GM19324 (cell line): ENCODE measurements around the gene MDM4.

Experiments
- ATAC-seq: cut with Tn5 transposase; IDR thresholded peaks from one replicate; pipeline ENCODE4 v1.9.1; 2021; ENCODE audit warnings: mild to moderate bottlenecking, moderate library complexity; ENCODE audit not compliant: unreplicated experiment, low FRiP score

The MDM4 gene

DNA sequence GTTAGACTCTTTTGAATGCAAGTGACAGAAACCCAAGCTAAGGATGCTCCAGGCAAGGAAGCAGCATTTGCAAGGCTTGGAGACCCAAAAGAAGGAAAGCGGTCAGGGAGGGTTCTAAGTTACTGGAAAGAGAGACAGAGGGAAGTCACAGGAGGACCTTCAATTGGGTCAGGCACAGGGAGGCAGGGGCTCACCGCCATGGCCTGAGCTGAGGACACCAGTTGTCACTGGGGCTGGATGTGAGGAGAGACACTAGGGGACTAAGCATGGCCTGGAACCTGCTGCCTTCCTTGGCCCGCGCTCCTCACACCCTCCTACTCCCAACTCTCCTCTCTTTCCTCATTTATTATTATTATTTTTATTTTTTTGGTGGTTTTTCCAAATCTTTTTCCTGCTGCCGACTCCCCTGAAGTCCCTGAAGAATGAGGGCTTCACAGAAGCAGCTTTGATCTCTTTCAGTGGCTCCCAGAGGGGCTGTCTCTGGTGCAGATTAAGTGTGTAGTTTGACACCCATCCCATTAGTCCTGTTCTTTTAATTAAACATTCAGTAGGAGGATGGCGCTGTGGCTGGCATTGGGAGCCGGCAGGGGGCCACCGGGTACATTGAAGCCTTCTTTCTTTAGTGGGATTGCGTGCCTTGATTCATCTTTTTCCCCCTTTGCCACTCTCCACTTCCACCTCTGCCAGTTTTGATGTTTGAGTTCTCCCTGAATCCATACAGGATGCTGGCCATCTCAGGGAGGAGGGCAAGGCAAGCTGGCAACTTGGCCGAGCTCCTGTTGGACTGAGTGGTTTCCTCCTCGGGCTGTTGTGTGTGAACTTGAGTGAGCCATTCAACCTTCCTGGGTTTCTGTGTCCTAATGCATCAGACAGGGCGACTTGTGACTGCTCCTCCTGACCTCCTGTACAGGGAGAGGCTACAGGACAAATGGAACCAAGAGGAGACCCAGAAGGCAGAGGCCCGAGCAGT is 59.3 kb downstream of the MDM4 start:
- no peak for ATAC-seq

DNA sequence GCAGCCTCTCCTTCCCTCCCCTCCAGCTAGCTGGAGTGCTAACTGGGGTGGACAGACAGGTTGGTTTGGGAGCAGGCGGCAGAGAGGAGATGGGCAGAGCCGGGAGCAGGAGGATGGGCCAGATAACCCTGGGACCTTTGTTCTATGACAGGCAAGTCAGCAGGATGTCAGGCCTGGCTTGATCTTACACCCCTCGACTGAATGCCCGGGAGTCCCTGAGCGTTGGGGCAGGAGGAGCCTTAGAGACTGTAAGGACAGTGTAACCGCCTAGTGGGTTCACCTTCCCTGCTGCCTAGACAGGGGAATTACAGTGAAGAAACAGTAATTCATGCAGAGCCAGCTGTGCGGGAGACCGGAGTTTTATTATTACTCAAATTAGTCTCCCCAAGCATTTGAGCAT is 60.2 kb downstream of the MDM4 start:
- no peak for ATAC-seq

DNA sequence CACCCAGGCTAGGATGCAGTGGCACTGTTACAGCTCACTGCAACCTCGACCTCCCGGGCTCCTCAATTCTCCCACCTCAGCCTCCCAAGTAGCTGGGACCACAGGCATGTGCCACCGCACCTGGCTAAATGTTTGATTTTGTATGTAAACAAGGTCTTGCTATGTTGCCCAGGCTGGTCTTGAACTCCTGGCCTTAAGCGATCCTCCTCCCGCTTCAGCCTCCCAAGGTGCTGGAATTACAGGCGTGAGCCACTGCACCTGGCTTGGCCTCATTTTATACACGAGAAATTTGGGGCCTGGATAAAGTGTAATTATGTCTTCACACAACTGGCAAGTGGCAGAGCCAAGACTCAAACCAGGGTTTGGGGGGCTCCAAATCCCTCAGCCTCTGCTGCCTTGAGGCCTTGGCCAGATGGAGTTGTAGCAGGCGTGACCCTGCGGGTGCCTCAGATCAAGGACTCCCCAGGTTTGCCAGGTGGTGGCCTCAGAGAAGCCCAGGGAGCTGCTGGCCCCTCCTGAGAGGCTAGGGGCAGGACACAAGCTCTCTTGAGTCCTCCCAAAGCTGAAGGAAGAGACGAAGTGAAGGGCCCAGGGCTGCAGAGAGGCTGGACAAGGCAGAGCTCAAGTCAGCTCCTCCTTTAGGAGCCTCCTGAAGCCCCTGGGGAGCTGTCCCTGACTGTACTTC is 61.7 kb downstream of the MDM4 start:
- no peak for ATAC-seq

DNA sequence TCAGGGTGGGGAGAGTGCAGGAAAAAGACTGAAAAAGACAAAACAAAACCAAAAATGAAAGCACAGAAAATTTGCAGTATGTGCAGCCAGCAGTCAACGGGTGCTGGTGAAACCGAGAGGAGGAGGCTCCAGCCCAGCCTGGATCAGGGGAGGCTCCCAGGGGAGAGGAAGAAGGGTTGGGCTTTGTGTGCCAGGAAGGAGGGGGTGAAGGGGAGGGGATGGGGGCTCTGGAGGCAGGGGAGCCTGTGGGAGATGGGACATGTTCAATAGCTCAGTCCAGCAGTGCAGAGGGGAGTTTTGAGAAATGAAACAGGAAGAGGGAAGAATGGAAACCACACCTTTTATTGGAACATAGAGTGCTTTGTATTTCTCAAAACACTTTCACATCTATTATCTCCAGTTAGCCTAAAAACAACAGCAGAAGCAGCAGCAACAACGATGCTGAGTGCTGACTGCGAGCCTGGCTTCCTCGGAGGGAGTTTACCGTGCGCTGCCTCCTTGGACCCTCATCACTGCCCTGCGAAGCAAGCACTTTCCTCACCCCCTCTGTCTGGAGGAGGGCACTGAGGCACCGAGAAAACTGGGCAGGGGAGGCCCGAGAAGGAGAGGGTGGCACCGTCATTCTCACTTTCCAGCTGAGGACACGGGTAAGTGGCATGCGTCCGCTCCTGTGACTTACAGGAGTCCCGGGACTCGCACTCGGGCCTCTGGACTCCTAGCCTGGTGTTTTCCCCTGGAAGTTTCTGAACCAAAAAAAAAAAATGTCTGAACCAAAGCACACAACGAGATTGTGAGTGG is 62.9 kb downstream of the MDM4 start:
- ATAC-seq = peak; percentile 71

DNA sequence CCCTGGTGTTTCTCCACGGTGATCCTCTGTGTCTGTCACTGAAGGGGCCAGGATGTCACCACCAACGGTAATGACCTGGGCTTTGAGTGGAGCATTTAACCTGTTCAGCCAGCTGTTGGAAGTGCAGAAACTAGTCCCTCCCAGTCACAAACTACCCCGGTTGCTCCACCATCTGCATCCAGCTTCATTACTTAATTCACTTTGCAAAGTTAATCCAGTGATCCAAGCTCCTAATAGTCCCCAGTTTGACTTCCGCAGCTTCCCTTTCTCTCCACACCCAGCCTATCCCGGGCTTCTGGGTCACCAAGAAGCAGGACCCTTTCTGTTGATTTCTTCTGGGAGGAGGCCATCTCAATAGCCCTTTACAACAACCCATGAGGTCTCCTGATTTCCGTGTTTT is 63.5 kb downstream of the MDM4 start:
- ATAC-seq = no peak

DNA sequence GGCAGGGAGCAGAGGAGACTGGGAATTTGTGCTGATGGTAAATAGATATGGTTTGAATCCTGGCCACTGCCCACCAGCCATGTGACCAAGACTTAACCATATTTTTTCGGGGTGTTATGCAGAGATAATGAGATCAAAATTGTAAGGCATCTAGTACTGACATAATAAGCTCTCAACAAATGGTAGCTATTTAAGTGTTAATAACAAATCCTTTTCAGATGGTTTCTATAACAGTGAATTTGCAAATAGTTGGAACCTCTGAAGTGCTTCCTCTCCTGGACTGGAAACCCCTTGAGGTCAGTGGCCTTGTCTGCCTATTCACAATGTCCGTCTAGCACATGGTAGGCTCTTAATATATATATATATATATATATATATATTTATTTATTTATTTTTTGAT is 64.7 kb downstream of the MDM4 start:
- no peak for ATAC-seq

DNA sequence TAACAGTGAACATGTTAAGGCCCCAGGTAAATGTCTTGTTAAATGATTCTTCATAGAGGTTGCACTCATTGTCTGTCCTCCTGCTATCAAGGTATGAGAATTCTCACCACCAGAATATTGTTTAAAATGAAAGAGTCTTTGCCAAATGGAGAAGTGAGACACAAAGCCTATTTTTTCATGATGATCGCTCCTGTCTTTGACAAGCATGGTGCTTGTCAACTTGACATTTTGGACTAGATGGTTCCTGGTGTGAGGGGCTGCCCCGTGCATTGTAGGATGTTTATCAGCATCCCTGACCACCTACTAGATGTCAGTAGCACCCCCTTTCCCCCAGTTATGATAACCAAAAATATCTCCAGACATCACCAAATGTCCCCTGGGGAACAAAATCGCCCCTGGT is 65.6 kb downstream of the MDM4 start:
- ATAC-seq = no peak

DNA sequence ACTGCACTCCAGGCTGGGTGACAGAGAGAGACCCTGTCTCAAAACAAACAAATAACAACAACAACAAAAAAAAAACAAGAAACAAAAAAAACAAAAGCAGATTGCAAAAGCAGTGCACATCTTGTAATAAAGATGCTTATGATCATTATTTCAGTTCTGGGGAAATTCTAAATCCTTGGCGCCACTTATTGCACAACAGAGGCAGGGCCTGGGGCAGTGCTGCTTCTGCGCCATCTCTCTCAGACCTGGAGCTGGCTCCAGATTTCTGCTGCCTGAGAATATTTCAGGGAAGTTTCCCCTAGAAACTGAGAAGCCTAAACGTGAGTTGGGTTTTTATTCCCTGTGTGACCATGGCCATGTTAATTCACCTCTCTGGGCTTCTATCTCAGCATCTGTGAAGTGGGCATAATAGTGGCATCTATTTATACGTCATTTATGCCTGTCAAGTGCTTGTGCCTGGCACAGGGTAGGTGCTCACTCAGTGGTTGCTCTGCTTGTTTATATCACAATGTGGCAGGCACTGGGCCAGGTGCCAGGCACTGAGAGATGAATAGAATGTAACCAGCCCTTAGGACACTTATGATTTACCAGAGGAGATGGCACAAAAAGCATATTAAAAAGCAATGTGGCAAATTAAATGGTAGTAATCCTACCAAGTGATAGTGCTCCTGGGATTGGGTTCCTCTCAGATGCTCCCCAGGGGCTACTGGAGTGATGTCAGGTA is 67.9 kb downstream of the MDM4 start:
- no peak for ATAC-seq

DNA sequence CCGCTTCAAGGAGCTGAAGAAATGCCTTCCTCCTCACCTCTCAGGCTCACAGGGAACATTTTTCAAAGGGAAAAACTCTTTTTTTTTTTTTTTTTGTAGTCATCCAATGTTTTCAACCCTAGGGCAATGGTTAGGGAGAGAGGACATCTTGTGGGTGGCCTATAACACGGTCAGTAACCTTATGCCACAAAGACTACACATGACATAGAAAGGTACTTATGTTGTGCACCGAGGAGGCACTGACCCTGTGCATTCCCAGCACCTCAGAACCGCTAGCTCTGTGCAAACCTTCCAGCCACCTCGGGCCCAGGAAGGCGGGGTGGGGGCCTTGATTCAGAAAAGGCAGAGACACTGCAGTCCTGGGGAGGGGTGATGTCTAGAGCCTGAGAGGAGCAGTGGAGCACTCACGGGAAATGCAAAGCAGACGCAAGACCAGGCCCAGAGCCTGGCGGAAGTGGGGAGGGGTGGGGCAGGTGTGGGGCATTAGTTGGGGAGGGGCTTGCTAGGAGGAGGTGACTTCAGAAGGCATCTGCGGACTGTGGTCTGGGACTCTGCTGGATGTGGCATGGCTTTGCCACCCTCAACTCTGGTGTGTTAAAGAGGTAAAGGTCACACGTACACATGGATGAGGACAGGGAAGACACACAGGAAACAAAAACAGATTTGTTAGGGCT is 68.6 kb downstream of the MDM4 start:
- ATAC-seq = no peak

DNA sequence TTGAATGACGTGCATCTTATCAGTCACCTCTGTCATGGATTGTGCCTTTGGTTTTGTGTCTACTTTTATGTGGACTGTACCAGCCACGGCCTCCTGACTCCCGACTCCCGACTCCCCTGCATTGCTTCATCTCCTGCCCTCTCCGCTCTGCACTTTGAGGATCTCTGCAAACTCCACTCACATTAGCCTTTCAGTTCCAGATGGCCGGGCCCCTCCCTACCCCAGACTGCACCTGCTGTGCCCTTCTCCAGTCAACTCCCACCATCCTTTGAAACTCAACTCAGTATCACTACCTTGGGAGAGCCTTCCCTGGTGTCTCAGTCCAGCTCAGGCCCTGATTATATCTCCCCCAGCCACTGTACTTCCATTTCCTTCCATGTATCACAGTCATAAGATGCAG is 71.4 kb downstream of the MDM4 start:
- ATAC-seq = no peak

DNA sequence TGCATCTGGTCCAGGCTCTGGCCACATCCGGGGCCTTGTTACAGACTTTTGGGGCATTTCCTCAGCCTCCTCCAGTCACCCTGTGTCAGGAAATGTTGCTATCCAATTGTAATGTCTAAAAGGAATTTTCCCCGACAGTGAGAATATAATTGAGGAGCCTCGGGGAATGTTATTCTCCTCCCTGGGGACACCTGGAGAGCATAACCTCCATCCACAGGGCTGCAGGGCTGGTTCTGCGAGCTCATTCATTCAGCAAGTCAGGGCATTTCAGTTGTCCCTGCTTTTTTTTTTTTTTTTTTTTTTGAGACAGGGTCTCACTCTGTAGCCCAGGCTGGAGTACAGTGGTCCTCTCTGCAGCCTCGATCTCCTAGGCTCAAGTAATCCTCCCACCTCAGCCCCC is 72.6 kb downstream of the MDM4 start:
- no peak for ATAC-seq

DNA sequence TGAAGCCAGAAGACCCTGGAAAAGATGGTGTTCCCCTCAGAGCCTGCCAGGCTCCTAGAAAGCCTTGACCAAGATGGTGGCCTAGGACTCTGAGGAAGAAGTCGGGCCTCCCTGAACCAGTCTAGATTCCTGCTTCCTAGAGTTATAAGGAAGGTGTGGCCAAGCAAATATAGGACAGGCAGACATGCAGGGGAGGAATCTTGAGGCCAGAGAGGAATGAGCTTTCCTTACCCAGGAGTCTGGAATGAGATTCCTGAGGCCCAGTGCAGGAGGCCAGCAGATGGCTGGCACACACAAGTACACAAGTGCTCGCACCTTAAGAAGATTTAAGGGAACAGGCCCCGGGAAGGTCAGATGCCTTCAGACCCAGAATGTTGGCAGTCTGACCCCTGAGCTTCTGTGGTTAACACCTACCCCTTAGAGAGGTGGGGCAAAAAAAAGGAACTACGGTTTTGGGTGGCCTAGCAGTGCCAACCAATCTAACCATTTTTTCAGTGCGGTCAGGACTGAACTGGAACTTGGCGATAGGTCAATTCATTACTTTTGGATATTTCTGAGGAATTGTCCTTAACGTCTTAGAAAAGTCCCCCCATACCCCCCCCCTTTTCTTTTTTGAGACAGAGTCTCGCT is 73.3 kb downstream of the MDM4 start:
- ATAC-seq = no peak

DNA sequence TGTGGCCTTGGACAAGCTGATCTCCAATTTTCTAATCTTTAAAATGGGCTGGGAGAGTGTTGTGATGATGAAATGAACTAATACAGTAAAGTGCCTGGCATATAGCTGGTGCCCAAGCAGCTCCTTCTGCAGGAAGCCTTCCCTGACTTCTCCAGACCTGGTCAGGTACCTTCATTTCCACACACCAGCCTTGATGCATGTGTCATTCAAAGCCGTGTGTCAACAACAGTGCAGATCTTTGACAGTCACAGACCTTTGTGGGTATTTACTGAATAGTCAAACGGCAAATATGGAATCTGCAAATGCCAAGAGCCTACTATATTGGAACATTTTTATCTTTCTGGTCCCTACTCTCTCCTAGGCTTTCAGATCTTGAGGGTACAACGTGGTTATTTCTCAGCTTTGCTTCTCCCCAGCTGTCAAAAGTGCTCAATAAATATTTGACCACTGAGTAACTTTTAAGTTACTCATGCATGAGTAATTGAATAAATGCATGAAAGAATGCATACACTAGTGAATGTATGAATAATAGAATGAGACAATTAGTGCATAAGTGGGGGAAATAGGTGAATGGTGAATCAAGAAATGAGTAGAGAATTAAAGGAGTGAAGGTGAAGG is 75.4 kb downstream of the MDM4 start:
- no peak for ATAC-seq

DNA sequence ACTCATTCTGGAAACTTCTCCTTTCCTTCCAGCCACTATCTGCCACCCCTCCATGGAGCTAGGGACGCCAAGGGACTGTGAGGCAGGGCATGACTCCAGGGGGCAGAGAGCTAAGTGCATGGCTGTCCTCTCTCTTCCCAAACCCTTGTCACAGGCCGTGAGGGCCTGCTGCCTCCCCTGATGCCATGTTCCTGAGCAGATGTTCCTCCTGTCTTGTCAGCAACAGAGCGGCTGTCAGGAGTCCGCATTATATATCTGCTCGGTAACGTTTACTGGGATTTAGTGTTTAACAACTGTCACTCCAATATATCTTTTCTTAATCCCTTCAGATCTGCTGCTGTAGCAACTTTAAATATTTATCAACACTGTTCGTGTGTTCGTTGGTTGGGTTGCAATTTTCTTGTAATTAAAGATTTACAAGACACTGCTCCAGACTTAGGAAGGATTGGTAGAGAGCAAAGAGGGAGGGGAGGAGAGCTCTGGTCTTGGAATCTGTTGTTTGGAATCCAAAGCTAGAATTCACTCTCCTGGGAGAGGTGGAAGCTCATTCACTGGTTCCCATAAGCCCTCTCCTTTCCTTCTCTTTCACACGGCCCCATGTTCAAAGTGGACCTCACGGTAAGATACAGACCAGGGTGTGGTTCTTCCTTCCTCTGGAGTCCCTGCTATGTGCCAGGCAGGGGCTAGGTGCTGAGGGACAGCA is 76.2 kb downstream of the MDM4 start:
- ATAC-seq = no peak

DNA sequence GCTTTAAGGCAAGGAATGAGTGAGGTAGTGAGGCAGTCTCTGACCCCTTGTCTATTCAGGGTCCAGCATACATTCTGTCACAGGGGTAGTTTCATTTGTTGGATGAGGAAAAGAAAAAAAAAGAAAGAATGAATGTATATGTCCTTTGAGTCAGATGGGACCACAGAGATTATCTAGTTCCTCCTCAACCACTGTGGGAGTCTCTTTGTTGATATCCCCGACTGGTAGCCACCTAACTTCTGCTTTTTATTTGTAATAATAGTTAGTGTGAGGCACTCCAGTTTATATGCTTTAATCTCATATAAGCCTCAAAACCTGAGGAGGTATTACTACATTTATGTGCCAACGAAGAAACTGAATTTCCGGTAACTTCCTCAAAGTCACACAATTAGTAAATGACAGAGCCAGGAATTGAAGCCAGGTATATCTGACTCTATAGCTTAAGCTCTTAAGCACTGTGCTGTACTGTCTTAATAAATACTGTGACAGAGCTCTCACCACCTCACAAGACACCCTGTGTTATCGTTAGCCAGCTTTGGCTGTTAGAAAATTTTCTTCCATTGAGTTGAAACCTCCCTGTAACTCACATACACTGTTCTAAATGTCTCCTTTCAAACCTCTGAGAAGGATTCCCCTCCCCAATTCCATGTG is 82.2 kb downstream of the MDM4 start:
- ATAC-seq = no peak

DNA sequence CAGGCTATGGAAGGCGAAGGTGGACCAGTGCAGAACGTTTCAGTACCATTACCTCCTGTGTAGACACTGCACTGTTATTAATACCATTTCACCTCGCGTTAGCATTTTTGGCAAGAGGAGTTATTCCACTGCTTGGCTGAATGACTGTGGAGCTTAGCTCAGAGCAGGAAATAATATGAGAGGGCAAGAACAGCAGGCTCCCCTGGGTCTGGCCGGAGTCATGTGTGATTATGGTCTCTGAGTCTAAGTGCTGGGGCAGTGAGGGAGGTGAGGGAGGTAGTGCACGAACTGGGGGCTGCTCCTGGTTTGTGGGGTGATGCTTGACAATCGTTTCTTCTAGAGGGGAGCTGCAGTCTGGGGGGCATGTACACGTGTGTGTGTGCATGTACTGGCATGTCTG is 82.9 kb downstream of the MDM4 start:
- no peak for ATAC-seq

DNA sequence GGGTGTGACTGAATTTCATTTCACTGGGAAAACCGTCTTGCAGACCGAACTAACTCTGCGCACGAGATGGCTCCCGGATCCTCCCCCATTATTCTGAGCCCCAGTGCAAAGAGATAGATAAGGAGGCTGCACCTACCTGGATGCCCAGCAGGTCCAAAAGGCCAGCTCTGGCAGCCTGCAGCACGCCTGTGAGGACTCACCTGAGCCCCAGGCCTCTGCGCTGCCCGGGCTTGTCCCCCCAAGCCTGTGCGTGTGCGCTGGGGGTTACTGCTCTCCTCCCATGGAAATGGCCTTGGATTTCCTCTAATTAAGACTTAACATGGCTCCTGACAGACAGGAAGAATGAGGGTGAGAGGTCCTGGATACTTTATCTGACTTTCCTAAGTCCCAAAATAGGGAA is 83.4 kb downstream of the MDM4 start:
- no peak for ATAC-seq

DNA sequence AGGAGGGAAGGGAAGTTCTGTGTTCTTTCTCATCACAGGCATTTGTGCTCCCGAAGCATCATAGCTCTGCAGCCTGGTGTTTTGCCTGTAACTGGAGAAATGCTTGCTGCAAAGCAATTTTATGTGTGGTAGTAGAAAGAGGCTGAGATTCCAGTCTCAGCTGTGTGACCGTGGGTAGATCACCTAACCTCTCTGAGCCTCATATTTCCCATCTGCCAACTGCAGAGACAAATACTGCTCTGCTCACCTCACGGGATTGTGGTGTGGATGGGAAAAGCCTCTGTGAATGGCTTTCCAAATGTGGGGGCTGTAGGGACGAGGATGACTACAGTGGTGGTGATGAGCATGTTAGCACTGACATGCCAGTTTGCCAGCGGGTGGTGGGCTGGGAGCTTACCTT is 84.0 kb downstream of the MDM4 start:
- ATAC-seq = no peak
